Stimulated activated naive B cell treated with anti-CD40 and anti-IgM and Interleukin-4, amounts not matched to agents 10 μg/mL and 1 μg/mL and 100 μg/mL, for 72 hours (primary cell): ENCODE results near the gene FAM13B.

Experiments
- ATAC-seq, 2 donors: fragments of 150-1000 bp; cut with Tn5 transposase; replicated peaks; 2 replicates each; pipeline ENCODE4 v1.10.0; 2021; ENCODE audit warnings: moderate library complexity in 1 of 2
- DNase-seq: peaks from one replicate; pipeline ENCODE4 v3.0.0; 2021
- H3K27ac Mint-ChIP-seq: one replicate; pipeline ENCODE4 v1.8.0; 2022; ENCODE audit warnings: mild to moderate bottlenecking, mixed read lengths
- H3K27me3 Mint-ChIP-seq, 2 donors: one replicate each; pipeline ENCODE4 v1.8.0; 2022; ENCODE audit warnings: mixed read lengths in 2 of 2
- H3K36me3 Mint-ChIP-seq, 2 donors: one replicate each; pipeline ENCODE4 v1.8.0; 2022; ENCODE audit warnings: mixed read lengths in 2 of 2, mild to moderate bottlenecking in 1 of 2
- H3K4me1 Mint-ChIP-seq, 2 donors: one replicate each; pipeline ENCODE4 v1.8.0; 2022; ENCODE audit warnings: mixed read lengths in 2 of 2, mild to moderate bottlenecking in 1 of 2
- H3K4me3 Mint-ChIP-seq, 2 donors: one replicate each; pipeline ENCODE4 v1.8.0; 2022; ENCODE audit warnings: mild to moderate bottlenecking in 2 of 2, mixed read lengths in 2 of 2, moderate library complexity in 1 of 2
- H3K9me3 Mint-ChIP-seq, 2 donors: one replicate each; pipeline ENCODE4 v1.8.0; 2022; ENCODE audit warnings: mixed read lengths in 2 of 2, mild to moderate bottlenecking in 1 of 2

Gene FAM13B

DNA sequence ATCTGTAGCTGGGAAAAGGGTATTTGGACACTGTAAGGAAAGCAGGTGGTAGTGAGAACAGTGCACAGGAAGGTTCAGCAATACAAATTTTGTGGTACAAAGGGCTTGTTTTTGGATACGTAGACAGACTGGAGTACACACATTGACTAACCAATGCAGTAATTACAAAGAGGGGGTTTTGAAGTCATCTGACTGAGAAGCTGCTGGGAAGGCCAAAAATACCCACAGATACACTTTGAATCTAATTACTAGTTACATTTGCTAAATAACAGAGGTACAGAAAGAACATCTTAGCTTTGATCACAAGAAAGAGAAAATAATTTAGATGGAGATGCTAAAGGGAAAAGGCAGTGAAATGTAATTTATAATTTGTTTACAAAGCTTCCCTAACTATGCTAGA lies 97.7 kb downstream of the FAM13B start:
- ATAC-seq (peak; percentile 71 to 73), DNase-seq (no peak)
- peak overlapping the region; percentile 23 to 44 for H3K4me3 Mint-ChIP-seq
- peaks cover 22 to 34% of the 10 kb centered on the region in 2 donors for H3K4me1 Mint-ChIP-seq
- H3K36me3 Mint-ChIP-seq = peaks cover 15 to 29% of the 10 kb centered on the region in 2 donors
- no peaks in the 10 kb centered on the region for H3K9me3 Mint-ChIP-seq
- peak overlapping the region; percentile 88 for H3K27ac Mint-ChIP-seq
- H3K27me3 Mint-ChIP-seq = no peaks in the 10 kb centered on the region

- peaks cover 16 to 26% of the 10 kb centered on the region in 2 donors for H3K4me1 Mint-ChIP-seq
- DNase-seq (no peak), ATAC-seq (no peak)
- H3K4me3 Mint-ChIP-seq = no peak overlapping the region
- H3K27ac Mint-ChIP-seq = peak overlapping the region; percentile 53
- no peaks in the 10 kb centered on the region for H3K9me3 Mint-ChIP-seq
- no peaks in the 10 kb centered on the region for H3K27me3 Mint-ChIP-seq
- peaks cover 9 to 25% of the 10 kb centered on the region in 2 donors for H3K36me3 Mint-ChIP-seq
These were observed 99.4 kb downstream of the FAM13B start for GRCh38 chr5:137933491-137933911.

DNA sequence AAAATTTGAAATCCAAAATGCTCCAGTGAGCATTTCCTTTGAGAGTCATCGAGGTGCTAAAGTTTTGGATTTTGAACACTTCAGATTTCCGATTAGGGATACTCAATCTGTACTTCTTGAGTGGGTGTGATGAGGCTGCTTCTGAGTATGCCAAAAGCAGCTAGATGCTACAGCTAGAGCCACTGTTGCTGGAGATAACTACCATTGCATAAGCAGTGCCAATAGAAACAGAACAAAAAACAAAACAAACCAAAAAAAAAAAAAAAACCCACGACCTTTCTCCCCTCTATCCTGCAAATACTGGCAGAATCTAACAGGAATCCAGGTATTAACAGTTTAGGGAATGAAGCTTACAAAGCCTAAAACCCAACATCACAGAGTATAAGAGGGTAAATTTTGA lies 100.1 kb downstream of the FAM13B start:
- no peak for ATAC-seq
- H3K4me1 Mint-ChIP-seq = peaks cover 16 to 26% of the 10 kb centered on the region in 2 donors
- H3K9me3 Mint-ChIP-seq = no peaks in the 10 kb centered on the region
- H3K36me3 Mint-ChIP-seq = peaks cover 11 to 25% of the 10 kb centered on the region in 2 donors
- H3K27ac Mint-ChIP-seq = no peak overlapping the region
- no peaks in the 10 kb centered on the region for H3K27me3 Mint-ChIP-seq
- H3K4me3 Mint-ChIP-seq = no peak overlapping the region
- no peak for DNase-seq

- peaks cover 1 to 2% of the 10 kb centered on the region in 2 donors for H3K36me3 Mint-ChIP-seq
- ATAC-seq = no peak
- H3K4me3 Mint-ChIP-seq = no peak overlapping the region
- no peaks in the 10 kb centered on the region for H3K27me3 Mint-ChIP-seq
- H3K9me3 Mint-ChIP-seq = no peaks in the 10 kb centered on the region
- no peak for DNase-seq
- no peak overlapping the region for H3K27ac Mint-ChIP-seq
- H3K4me1 Mint-ChIP-seq = no peaks in the 10 kb centered on the region
These were observed 109.0 kb downstream of the FAM13B start for GRCh38 chr5:137923856-137924255.

DNA sequence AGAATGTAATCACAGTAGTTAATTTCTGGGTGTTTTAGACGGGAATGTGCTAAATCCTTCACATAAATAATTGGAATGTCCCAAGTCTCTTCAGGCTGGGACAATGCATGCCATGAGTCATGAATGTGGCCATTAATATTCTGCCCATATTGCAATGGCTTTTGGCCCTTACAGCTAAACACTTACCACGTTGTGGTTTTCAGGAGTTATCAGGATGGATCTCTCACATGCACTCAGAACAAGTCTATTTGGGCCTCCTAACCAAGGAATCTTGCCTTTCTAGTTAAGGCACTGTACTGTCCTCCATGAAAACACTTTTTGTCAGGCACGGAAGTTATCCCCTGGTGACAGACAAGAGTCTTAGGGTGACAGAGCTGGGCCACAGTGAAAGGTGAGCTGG lies 110.9 kb downstream of the FAM13B start:
- DNase-seq = no peak
- H3K36me3 Mint-ChIP-seq = peaks cover 1 to 4% of the 10 kb centered on the region in 2 donors
- no peaks in the 10 kb centered on the region for H3K4me1 Mint-ChIP-seq
- no peak for ATAC-seq
- no peak overlapping the region for H3K4me3 Mint-ChIP-seq
- no peaks in the 10 kb centered on the region for H3K27me3 Mint-ChIP-seq
- peaks cover 3 to 5% of the 10 kb centered on the region in 2 donors for H3K9me3 Mint-ChIP-seq
- no peak overlapping the region for H3K27ac Mint-ChIP-seq

DNA sequence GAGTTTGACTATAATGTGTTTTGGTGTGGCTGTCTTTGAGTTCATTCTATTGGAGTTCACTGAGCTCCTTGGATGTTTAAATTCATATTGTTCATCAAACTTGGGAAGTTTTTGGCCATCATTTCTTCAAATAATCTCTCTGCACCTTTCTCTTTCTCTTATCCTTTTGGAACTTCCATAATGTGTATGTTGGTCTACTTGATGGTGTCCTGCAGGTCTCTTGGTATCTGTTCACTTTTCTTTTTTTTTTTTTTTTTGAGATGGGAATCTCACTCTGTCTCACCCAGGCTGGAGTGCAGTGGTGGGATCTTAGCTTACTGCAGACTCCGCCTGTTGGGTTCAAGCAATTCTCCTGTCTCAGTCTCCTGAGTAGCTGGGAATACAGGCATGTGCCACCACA lies 116.0 kb downstream of the FAM13B start:
- Mint-ChIP-seq H3K9me3 (peaks cover 5 to 9% of the 10 kb centered on the region in 2 donors), H3K4me3 (no peak overlapping the region), H3K36me3 (peaks cover 1 to 7% of the 10 kb centered on the region in 2 donors), H3K4me1 (peaks cover 0 to under 1% of the 10 kb centered on the region in 2 donors), H3K27ac (no peak overlapping the region), H3K27me3 (no peaks in the 10 kb centered on the region)
- DNase-seq (no peak), ATAC-seq (no peak)

DNA sequence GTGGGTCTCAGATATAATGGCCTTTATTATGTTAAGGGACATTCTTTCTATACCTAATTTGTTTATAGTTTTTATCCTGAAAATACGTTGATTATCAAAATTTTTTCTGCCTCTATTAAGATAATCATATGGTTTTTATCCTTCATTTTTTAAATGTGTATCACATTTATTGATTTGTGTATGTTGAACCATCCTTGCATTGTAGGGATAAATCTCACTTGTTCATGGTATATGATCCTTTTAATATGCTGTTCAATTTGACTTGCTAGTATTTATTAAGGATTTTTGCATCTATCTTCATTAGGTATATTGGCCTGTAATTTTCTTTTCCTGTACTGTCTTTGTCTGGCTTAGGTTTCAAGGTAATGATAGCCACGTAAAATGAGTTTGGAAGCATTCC lies 118.1 kb downstream of the FAM13B start:
- ATAC-seq (no peak), DNase-seq (no peak)
- H3K9me3 Mint-ChIP-seq = peaks cover 5 to 9% of the 10 kb centered on the region in 2 donors
- peaks cover 0 to 4% of the 10 kb centered on the region in 2 donors for H3K4me1 Mint-ChIP-seq
- no peak overlapping the region for H3K27ac Mint-ChIP-seq
- no peaks in the 10 kb centered on the region for H3K27me3 Mint-ChIP-seq
- peaks cover 1 to 7% of the 10 kb centered on the region in 2 donors for H3K36me3 Mint-ChIP-seq
- H3K4me3 Mint-ChIP-seq = no peak overlapping the region

DNA sequence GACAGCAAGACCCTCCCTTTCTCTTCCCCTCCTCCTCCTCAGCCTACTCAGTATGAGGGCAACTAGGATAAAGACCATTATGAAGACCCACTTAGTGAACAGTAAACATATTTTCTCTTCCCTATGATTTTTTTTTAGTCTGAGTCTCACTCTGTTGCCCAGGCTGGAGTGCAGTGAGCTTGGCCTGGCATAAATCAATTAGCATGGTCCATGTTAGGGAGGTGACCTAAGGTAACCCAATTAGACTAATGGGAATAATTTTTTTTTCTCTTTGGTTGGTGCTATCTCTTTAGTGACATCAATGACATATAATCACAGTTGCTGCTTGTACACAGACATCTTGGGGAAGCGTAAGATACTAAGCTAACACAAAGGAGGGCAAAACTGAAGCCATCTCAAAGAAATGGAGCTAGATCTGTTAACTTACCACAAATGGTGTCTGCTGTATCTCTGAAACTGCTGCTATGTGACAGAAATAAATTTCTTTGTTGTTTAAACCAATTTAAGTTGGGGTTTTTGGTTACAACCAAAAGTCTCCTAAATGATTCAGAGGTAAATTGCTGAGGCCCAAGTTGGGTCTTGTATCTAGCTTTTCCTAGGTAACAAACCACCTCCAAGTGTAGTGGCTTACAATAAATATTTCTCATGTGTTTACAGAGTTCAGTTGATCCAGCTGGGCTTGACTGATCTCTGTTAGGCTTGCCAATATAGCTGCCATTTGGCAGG lies 130.3 kb downstream of the FAM13B start:
- H3K27ac Mint-ChIP-seq = peak overlapping the region; percentile 6
- H3K36me3 Mint-ChIP-seq = peaks cover 0 to 1% of the 10 kb centered on the region in 2 donors
- no peak for DNase-seq
- H3K4me3 Mint-ChIP-seq = peak overlapping the region in 1 of 2 donors; percentile 26
- H3K27me3 Mint-ChIP-seq = no peaks in the 10 kb centered on the region
- peaks cover 23 to 56% of the 10 kb centered on the region in 2 donors for H3K4me1 Mint-ChIP-seq
- ATAC-seq = no peak
- H3K9me3 Mint-ChIP-seq = peaks cover 0 to 1% of the 10 kb centered on the region in 2 donors

DNA sequence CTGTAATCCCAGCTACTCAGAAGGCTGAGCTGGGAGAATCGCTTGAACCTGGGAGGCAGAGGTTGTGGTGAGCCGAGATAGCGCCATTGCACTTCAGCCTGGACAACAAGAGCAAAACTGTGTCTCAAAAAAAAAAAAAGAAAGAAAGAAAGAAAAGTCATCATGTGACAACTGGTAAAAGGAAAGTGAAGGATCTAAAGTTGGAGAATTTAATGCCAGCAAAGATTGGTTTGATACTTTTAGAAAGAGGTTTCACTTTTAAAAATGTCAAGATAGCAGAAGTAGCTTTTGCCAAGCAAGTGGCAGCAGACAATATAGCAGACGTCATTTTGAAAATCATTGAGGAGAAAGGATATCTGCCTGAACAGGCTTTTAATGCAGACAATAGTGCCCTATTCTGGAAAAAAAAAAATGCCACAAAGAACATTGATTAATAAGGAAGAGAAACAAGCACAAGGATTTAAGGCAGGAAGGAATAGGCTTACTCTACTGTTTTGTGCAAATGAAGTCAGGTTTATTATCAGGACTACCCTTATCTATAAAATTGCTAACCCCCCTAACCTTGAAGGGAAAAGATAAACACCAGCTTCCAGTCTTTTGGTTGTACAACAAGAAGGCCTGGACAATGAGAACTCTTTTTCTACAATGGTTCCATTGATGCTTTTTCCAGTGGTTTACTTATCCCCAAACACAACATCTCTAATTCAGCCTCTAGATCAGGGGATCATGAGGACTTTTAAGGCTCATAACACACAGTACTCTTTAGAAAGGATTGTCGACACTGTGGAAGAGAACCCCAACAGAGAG lies 131.7 kb downstream of the FAM13B start:
- peaks cover 30 to 69% of the 10 kb centered on the region in 2 donors for H3K4me1 Mint-ChIP-seq
- ATAC-seq (peak; percentile 25 to 46), DNase-seq (no peak)
- H3K27ac Mint-ChIP-seq = peak overlapping the region; percentile 85
- peaks cover 0 to 1% of the 10 kb centered on the region in 2 donors for H3K9me3 Mint-ChIP-seq
- no peaks in the 10 kb centered on the region for H3K27me3 Mint-ChIP-seq
- H3K36me3 Mint-ChIP-seq = peaks cover 0 to 3% of the 10 kb centered on the region in 2 donors
- H3K4me3 Mint-ChIP-seq = peak overlapping the region; percentile 34 to 51

- peaks cover 34 to 81% of the 10 kb centered on the region in 2 donors for H3K4me1 Mint-ChIP-seq
- H3K27ac Mint-ChIP-seq = peak overlapping the region; percentile 67
- DNase-seq = no peak
- H3K36me3 Mint-ChIP-seq = peaks cover 0 to 3% of the 10 kb centered on the region in 2 donors
- no peak for ATAC-seq
- H3K4me3 Mint-ChIP-seq = no peak overlapping the region
- peaks cover 0 to 1% of the 10 kb centered on the region in 2 donors for H3K9me3 Mint-ChIP-seq
- H3K27me3 Mint-ChIP-seq = no peaks in the 10 kb centered on the region
These were observed 133.4 kb downstream of the FAM13B start for GRCh38 chr5:137899493-137899892.

- no peaks in the 10 kb centered on the region for H3K27me3 Mint-ChIP-seq
- peaks cover 0 to 2% of the 10 kb centered on the region in 2 donors for H3K36me3 Mint-ChIP-seq
- ATAC-seq (peak in 1 of 2 donors; percentile 35), DNase-seq (no peak)
- H3K27ac Mint-ChIP-seq = peak overlapping the region; percentile 75
- no peaks in the 10 kb centered on the region for H3K9me3 Mint-ChIP-seq
- H3K4me1 Mint-ChIP-seq = peaks cover 26 to 66% of the 10 kb centered on the region in 2 donors
- H3K4me3 Mint-ChIP-seq = no peak overlapping the region
These were observed 136.3 kb downstream of the FAM13B start for GRCh38 chr5:137896560-137896959.

DNA sequence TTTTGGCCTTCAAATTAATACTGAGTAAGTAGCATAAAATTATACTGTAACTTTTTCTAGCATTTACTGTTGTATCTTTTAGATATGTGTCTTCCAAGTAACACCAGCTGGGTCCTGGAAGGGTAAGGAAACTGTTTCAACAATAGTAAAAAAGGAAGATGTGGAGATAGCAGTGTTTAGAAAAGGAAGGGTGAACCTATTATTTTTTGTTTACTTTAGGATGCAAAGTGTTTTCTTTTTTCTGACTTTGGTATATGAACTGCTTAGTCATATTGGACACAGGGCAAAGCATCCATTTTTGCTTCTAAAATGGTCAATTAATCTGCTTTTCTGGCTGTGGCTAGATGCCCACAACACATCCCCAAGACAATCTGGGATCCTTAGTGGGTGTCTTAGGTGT lies 138.3 kb downstream of the FAM13B start:
- Mint-ChIP-seq H3K9me3 (no peaks in the 10 kb centered on the region), H3K36me3 (peaks cover 0 to 2% of the 10 kb centered on the region in 2 donors), H3K4me3 (no peak overlapping the region), H3K27ac (no peak overlapping the region), H3K4me1 (peaks cover 17 to 50% of the 10 kb centered on the region in 2 donors), H3K27me3 (no peaks in the 10 kb centered on the region)
- ATAC-seq (no peak), DNase-seq (no peak)

- no peak overlapping the region for H3K27ac Mint-ChIP-seq
- ATAC-seq = no peak
- peaks cover 18 to 37% of the 10 kb centered on the region in 2 donors for H3K4me1 Mint-ChIP-seq
- H3K27me3 Mint-ChIP-seq = no peaks in the 10 kb centered on the region
- H3K9me3 Mint-ChIP-seq = no peaks in the 10 kb centered on the region
- H3K4me3 Mint-ChIP-seq = no peak overlapping the region
- peaks cover 2 to 3% of the 10 kb centered on the region in 2 donors for H3K36me3 Mint-ChIP-seq
- no peak for DNase-seq
These were observed 141.0 kb downstream of the FAM13B start for GRCh38 chr5:137891849-137892248.

GRCh38 chr5:137890845-137891244 lies 142.0 kb downstream of the FAM13B start:
- Mint-ChIP-seq H3K36me3 (peaks cover 0 to 3% of the 10 kb centered on the region in 2 donors), H3K4me1 (peaks cover 15 to 35% of the 10 kb centered on the region in 2 donors), H3K4me3 (no peak overlapping the region), H3K27me3 (no peaks in the 10 kb centered on the region), H3K27ac (no peak overlapping the region), H3K9me3 (no peaks in the 10 kb centered on the region)
- DNase-seq (no peak), ATAC-seq (no peak)
